Testis (tissue), 2 donors: ENCODE measurements around the gene RNU5D-1.

Source experiments
- POLR2A ChIP-seq: fragments of 450-650 bp; IDR thresholded peaks from one replicate; pipeline ENCODE4 v1.6.1; 2017; ENCODE audit warnings: antibody characterized with exemption, mild to moderate bottlenecking, moderate library complexity
- TF ChIP-seq, protein P1 (sequence below), 3 experiments: fragments of 450-650 bp in 2 of 3; fragments of 200-600 bp in 1 of 3; sonication (generic) in 1 of 3; IDR thresholded peaks; one replicate each; pipeline ENCODE4 v1.5.1; 2016 to 2019; ENCODE audit warnings: antibody characterized with exemption in 3 of 3, mild to moderate bottlenecking in 2 of 3, moderate library complexity in 1 of 3

DNA sequence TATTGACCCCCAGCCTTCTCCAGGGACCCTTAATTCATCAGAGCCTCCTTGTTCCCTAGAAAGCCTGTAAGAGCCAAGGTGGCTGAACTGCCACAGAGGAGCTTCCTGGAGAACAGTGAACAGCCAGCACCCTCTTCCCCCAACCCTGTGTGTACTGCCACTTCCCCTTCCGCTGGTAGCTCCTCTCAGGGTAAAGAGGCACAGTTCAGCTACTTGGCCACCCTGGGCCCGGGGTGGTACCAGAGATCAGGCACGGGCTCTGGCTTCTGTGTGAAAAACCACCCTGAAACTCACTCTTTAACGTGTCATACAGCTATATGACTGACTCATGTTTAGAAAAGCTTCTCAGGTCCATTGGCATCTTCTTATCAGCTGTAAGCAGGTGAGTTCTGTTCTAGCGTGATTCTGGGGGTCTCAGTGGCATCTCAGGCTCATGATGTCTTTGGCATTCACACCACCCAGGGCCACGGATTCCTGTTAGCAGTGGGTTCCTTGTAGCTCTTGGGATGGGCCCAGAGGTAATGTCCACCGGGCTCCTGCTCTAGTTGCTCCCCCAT lies 34.1 kb downstream of the RNU5D-1 start:
- TF ChIP-seq POLR2A: no peak
- TF ChIP-seq, protein P1, sequence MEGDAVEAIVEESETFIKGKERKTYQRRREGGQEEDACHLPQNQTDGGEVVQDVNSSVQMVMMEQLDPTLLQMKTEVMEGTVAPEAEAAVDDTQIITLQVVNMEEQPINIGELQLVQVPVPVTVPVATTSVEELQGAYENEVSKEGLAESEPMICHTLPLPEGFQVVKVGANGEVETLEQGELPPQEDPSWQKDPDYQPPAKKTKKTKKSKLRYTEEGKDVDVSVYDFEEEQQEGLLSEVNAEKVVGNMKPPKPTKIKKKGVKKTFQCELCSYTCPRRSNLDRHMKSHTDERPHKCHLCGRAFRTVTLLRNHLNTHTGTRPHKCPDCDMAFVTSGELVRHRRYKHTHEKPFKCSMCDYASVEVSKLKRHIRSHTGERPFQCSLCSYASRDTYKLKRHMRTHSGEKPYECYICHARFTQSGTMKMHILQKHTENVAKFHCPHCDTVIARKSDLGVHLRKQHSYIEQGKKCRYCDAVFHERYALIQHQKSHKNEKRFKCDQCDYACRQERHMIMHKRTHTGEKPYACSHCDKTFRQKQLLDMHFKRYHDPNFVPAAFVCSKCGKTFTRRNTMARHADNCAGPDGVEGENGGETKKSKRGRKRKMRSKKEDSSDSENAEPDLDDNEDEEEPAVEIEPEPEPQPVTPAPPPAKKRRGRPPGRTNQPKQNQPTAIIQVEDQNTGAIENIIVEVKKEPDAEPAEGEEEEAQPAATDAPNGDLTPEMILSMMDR (IDR thresholded peaks at IDR 0.05): no peak
